Measurements from ENCODE around the gene ST6GALNAC2. TPM values are rescaled to one million over a fixed set of nuclear protein-coding genes. Genes with fewer than 3 reads are reported as not detected.
A peak's percentile ranks its signal among the peaks of the same experiment; 100 is the strongest.

The ST6GALNAC2 gene
- total RNA-seq, 1 experiment from 2014 or later, result 23.0 TPM

DNA sequence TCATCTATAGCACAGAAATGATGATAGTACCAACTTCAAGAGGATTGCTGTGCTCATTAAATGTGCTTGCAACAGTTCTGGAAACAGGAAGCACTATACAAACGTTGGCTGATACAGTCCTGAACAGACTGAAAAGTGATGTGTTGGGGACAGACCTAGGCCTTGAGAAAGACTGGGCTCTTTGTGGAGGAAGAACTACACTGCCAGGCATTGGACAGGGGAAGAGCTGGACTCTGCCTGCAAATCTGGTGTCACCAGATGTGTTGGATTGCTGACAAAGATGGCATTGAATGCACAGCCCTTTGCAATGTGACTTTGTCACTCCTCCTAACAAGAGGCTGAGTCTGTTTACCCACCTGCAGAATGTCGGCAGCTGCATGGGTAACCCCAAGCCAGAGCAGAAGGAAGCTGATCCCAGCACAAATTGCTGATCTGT lies 12.4 kb upstream of the ST6GALNAC2 start:
- in situ Hi-C loops (cut with HindIII; ENCODE audit: low pct_unique_long_range_greater_than_20kb, low sequenced_read_pairs), result no loop called here

DNA sequence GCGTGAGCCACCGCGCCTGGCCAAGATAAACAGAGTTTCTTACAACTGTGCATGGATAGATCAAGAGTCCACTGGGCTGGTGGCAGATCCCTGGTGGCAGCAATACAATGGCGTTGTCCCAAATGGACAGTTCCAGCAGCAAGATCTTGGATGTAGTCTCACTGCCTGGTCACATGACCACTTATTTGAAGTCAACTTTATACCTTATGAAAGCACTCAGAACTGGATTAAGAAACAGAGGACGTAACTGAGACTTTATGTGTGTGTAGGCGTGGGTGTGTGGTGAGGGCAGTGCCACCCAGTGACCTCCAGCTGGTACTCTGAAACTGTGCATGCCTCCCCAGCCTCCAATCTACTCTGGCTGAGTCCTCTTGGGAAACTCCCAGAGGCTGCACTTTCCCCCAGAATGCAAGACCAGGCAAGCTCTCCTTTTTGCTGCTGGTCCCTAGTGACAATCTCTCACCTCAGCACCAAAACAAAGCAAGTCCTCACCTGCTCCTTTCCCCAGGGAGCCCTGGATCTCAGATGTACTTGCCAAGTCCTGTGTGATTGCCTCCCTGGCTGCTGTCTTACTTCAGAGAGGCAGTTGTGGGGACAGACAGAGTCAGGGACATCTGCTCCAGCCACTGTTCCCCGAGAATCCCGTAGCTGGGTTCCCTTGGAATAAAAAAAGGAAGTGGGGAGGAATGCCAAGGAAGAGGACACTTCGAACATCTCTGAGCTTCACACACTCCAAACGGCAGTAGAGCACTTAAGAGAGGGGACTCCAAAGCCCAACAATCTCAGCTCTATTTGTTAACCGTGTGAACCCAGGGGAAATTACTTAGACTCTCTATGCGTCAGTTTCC lies 11.7 kb upstream of the ST6GALNAC2 start:
- no peaks in the 10 kb centered on the region for H3K27me3 ChIP-seq (ENCODE audit: control insufficient read depth, insufficient read depth, low read length)
- no TSS peak for BruUV-seq (replicated peaks)
- intact Hi-C loops (cut with micrococcal nuclease; ENCODE audit: unreplicated experiment) (no loop called here), in situ Hi-C loops (cut with HindIII; ENCODE audit: low pct_unique_long_range_greater_than_20kb, low sequenced_read_pairs) (no loop called here)
- DNase-seq (ENCODE audit: low read depth, low spot score) (no peak), ATAC-seq (peak; percentile 47)
- H3K9me3 ChIP-seq (ENCODE audit: control insufficient read depth, insufficient read depth, low read depth, low read length), result no peaks in the 10 kb centered on the region
- no peaks in the 10 kb centered on the region for H3K36me3 ChIP-seq (ENCODE audit: control insufficient read depth, insufficient read depth, low read length)
- POLR2A ChIA-PET, result no interaction called here
- H3K4me3 ChIP-seq (ENCODE audit: low read depth in 2 of 2, low read length in 2 of 2), result no peak overlapping the region
- TF ChIP-seq, protein P1, sequence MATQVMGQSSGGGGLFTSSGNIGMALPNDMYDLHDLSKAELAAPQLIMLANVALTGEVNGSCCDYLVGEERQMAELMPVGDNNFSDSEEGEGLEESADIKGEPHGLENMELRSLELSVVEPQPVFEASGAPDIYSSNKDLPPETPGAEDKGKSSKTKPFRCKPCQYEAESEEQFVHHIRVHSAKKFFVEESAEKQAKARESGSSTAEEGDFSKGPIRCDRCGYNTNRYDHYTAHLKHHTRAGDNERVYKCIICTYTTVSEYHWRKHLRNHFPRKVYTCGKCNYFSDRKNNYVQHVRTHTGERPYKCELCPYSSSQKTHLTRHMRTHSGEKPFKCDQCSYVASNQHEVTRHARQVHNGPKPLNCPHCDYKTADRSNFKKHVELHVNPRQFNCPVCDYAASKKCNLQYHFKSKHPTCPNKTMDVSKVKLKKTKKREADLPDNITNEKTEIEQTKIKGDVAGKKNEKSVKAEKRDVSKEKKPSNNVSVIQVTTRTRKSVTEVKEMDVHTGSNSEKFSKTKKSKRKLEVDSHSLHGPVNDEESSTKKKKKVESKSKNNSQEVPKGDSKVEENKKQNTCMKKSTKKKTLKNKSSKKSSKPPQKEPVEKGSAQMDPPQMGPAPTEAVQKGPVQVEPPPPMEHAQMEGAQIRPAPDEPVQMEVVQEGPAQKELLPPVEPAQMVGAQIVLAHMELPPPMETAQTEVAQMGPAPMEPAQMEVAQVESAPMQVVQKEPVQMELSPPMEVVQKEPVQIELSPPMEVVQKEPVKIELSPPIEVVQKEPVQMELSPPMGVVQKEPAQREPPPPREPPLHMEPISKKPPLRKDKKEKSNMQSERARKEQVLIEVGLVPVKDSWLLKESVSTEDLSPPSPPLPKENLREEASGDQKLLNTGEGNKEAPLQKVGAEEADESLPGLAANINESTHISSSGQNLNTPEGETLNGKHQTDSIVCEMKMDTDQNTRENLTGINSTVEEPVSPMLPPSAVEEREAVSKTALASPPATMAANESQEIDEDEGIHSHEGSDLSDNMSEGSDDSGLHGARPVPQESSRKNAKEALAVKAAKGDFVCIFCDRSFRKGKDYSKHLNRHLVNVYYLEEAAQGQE (IDR thresholded peaks at IDR 0.05; ENCODE audit: insufficient read depth in 1 of 2, low read depth in 2 of 2, low read length in 1 of 2), result no peak
- TF ChIP-seq, protein P2, sequence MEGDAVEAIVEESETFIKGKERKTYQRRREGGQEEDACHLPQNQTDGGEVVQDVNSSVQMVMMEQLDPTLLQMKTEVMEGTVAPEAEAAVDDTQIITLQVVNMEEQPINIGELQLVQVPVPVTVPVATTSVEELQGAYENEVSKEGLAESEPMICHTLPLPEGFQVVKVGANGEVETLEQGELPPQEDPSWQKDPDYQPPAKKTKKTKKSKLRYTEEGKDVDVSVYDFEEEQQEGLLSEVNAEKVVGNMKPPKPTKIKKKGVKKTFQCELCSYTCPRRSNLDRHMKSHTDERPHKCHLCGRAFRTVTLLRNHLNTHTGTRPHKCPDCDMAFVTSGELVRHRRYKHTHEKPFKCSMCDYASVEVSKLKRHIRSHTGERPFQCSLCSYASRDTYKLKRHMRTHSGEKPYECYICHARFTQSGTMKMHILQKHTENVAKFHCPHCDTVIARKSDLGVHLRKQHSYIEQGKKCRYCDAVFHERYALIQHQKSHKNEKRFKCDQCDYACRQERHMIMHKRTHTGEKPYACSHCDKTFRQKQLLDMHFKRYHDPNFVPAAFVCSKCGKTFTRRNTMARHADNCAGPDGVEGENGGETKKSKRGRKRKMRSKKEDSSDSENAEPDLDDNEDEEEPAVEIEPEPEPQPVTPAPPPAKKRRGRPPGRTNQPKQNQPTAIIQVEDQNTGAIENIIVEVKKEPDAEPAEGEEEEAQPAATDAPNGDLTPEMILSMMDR (IDR thresholded peaks at IDR 0.05), result no peak
- TF ChIP-seq TCF7L2 (IDR thresholded peaks at IDR 0.05; ENCODE audit: low read depth, low read length) (no peak), SIN3A (IDR thresholded peaks at IDR 0.05; ENCODE audit: borderline replicate concordance, insufficient read depth, low read depth, low read length) (no peak), POLR2AphosphoS5 (IDR thresholded peaks at IDR 0.05; ENCODE audit: low read depth, low read length) (no peak)
- CTCF ChIA-PET, result interaction anchor here (0.5 to 1.2 kb wide), 2 partner anchors 26 to 40 kb away, joined by 4 read pairs; no protein-coding TSS in a partner anchor
- 0 out of 2 replicates have a peak, but pooled peaks cover 2% of the 10 kb centered on the region for H3K4me1 ChIP-seq (ENCODE audit: control insufficient read depth, insufficient read depth, low read length)
- H3K27ac ChIP-seq (ENCODE audit: low read length), result no peak overlapping the region

More for the DNA sequence above, 12.4 kb upstream of the ST6GALNAC2 start:
- Histone ChIP-seq H3K4me3 (ENCODE audit: low read depth in 2 of 2, low read length in 2 of 2) (no peak overlapping the region), H3K4me1 (ENCODE audit: control insufficient read depth, insufficient read depth, low read length) (0 out of 2 replicates have a peak, but pooled peaks cover 2% of the 10 kb centered on the region), H3K9me3 (ENCODE audit: control insufficient read depth, insufficient read depth, low read depth, low read length) (no peaks in the 10 kb centered on the region), H3K27me3 (ENCODE audit: control insufficient read depth, insufficient read depth, low read length) (no peaks in the 10 kb centered on the region), H3K27ac (ENCODE audit: low read length) (no peak overlapping the region), H3K36me3 (ENCODE audit: control insufficient read depth, insufficient read depth, low read length) (no peaks in the 10 kb centered on the region)
- DNase-seq (ENCODE audit: low read depth, low spot score) (no peak), ATAC-seq (no peak)
- TF ChIP-seq, protein P2 (IDR thresholded peaks at IDR 0.05), result no peak
- TF ChIP-seq POLR2AphosphoS5 (IDR thresholded peaks at IDR 0.05; ENCODE audit: low read depth, low read length), result no peak
- no peak for TF ChIP-seq SIN3A (IDR thresholded peaks at IDR 0.05; ENCODE audit: borderline replicate concordance, insufficient read depth, low read depth, low read length)
- TF ChIP-seq, protein P1 (IDR thresholded peaks at IDR 0.05; ENCODE audit: insufficient read depth in 1 of 2, low read depth in 2 of 2, low read length in 1 of 2), result no peak
- TF ChIP-seq TCF7L2 (IDR thresholded peaks at IDR 0.05; ENCODE audit: low read depth, low read length), result no peak
- BruUV-seq (replicated peaks), result no TSS peak
- ChIA-PET CTCF (interaction anchor here (1.2 kb wide), 1 partner anchor 26 kb away, joined by 4 read pairs; no protein-coding TSS in a partner anchor), POLR2A (no interaction called here)
- intact Hi-C loops (cut with micrococcal nuclease; ENCODE audit: unreplicated experiment), result no loop called here

Data from Panc1 (cell line).